Adrenal gland (tissue), 12 donors: ENCODE data around the gene EPC1. TPM values are rescaled to one million over a fixed set of nuclear protein-coding genes. Genes with fewer than 3 reads are reported as not detected.

Source experiments
- DNase-seq, 7 donors: peaks; one replicate each; pipeline ENCODE4 v3.0.0-alpha.2; 2019 to 2020
- H3K27ac ChIP-seq, 5 donors: fragments of 200-600 bp; sonication (generic) in 4 of 5; 1 replicate in 3 of 5; 2 replicates in 2 of 5; pipeline versions ENCODE4 v1.5.1 to v1.8.0; 2016 to 2020; ENCODE audit warnings: mild to moderate bottlenecking in 1 of 5
- H3K27me3 ChIP-seq: fragments of 200-600 bp; 2 replicates; pipeline ENCODE4 v1.8.0; 2021
- H3K36me3 ChIP-seq, 2 donors: fragments of 200-600 bp; replicated peaks in 1 of 2; 1 replicate in 1 of 2; 2 replicates in 1 of 2; pipeline versions ENCODE4 v1.5.1 to v1.8.0; 2018 to 2022
- H3K4me1 ChIP-seq, 2 donors: fragments of 200-600 bp; replicated peaks in 1 of 2; 1 replicate in 1 of 2; 2 replicates in 1 of 2; pipeline versions ENCODE4 v1.5.1 to v1.8.0; 2018 to 2021
- H3K4me3 ChIP-seq, 4 donors: fragments of 200-600 bp; sonication (generic) in 3 of 4; one replicate each; pipeline ENCODE4 v1.5.1; 2016 to 2018
- H3K9me3 ChIP-seq, 3 donors: fragments of 200-600 bp; sonication (generic) in 1 of 3; replicated peaks in 1 of 3; 1 replicate in 2 of 3; 2 replicates in 1 of 3; pipeline versions ENCODE4 v1.5.1 to v1.8.0; 2016 to 2021
- CTCF ChIP-seq, 6 experiments: fragments of 450-650 bp in 4 of 6; fragments of 200-600 bp in 2 of 6; sonication (generic) in 1 of 6; IDR thresholded peaks; 1 replicate in 5 of 6; 2 replicates in 1 of 6; pipeline versions ENCODE4 v1.5.1 to v1.8.0; 2016 to 2021; ENCODE audit warnings: antibody characterized with exemption in 6 of 6, mild to moderate bottlenecking in 2 of 6, moderate library complexity in 1 of 6
- POLR2A ChIP-seq, 2 donors: fragments of 450-650 bp; IDR thresholded peaks; one replicate each; pipeline ENCODE4 v1.6.1; 2017; ENCODE audit warnings: antibody characterized with exemption in 2 of 2, mild to moderate bottlenecking in 2 of 2, moderate library complexity in 1 of 2
- WGBS, 4 donors: extraction: QIAGEN DNeasy Blood & Tissue Kit in 2 of 4; methylation state at CpG; one replicate each; pipeline versions ENCODE4 v1.1.5 to v1.1.7; 2013 to 2017; 5-methylcytosine and 5-hydroxymethylcytosine counted together
- intact Hi-C, 2 donors: fragments of 100-400 bp; cut with DNase I; formaldehyde crosslinking; loops; one replicate each; pipeline versions ENCODE4 v1.14.1 to v1.15.0; 2022 to 2023
- polyA plus RNA-seq, 3 donors: library from polyadenylated mRNA; stranded (reverse); fragments of 200-250 nt in 2 of 3; fragments of 350-450 nt in 1 of 3; fragmentation: Illumina TruSeq in 1 of 3; extraction: RNeasy Lipid Tissue Mini Kit (QIAGEN cat#74804) in 1 of 3; gene quantifications; one replicate each; pipeline ENCODE4 v1.2.3, GENCODE V29; 2013 to 2014
- total RNA-seq, 9 donors: library from RNA; depleted of rRNA in 4 of 9; stranded (reverse); fragments of >200 nt in 4 of 9; fragments of 120-200 nt in 1 of 9; fragmentation: NEBNext Ultra II Directional in 1 of 9; extraction: Animal tissue kit (Norgen Biotek cat#: 25700) in 1 of 9; gene quantifications; one replicate each; pipeline versions ENCODE4 v1.1.0 to v1.2.4, GENCODE V29; 2013 to 2023
- donor health status: healthy with polysubstance abuse.
- donor health status: Bipolar disorder and iron deficiency.
- donor health status: DM: yes; HTN: yes; CAD: no.
- donor health status: DM: no; HTN: no; CAD: no.
- donor health status: DM: no; HTN: no; CAD: no.
- donor health status: DM: yes; HTN: yes; CAD: no.

EPC1 gene
- total and polyA plus RNA-seq, 12 donors: 10.9 to 43.6 (median 24.4) TPM

- Histone ChIP-seq H3K27ac (no peak overlapping the region), H3K4me1 (no peaks in the 10 kb centered on the region), H3K27me3 (no peaks in the 10 kb centered on the region), H3K9me3 (no peaks in the 10 kb centered on the region), H3K36me3 (no peaks in the 10 kb centered on the region), H3K4me3 (no peak overlapping the region)
- WGBS, 4 donors: 65 to 79% (median 71%) methylated on average over 6 of the region's 6 CpGs
- TF ChIP-seq CTCF (IDR thresholded peaks at IDR 0.05) (no peak), POLR2A (IDR thresholded peaks at IDR 0.05) (no peak)
- DNase-seq: no peak
- intact Hi-C loops: no loop called here
Measured at GRCh38 chr10:32388258-32389027, 41.5 kb upstream of the EPC1 start.

GRCh38 chr10:32386623-32387260, 39.8 kb upstream of the EPC1 start:
- 65 to 79% (median 75%) methylated on average over 7 of the region's 7 CpGs for WGBS, 4 donors
- Histone ChIP-seq H3K36me3 (no peaks in the 10 kb centered on the region), H3K9me3 (no peaks in the 10 kb centered on the region), H3K4me3 (no peak overlapping the region), H3K27me3 (no peaks in the 10 kb centered on the region), H3K4me1 (no peaks in the 10 kb centered on the region), H3K27ac (no peak overlapping the region)
- TF ChIP-seq CTCF (IDR thresholded peaks at IDR 0.05) (no peak), POLR2A (IDR thresholded peaks at IDR 0.05) (no peak)
- no peak for DNase-seq
- intact Hi-C loops: no loop called here

- WGBS, 4 donors: 83 to 93% (median 90%) methylated on average over 4 of the region's 4 CpGs
- intact Hi-C loops: no loop called here
- Histone ChIP-seq H3K4me1 (peaks cover 0 to 4% of the 10 kb centered on the region in 2 donors), H3K27me3 (no peaks in the 10 kb centered on the region), H3K36me3 (no peaks in the 10 kb centered on the region), H3K27ac (no peak overlapping the region), H3K9me3 (no peaks in the 10 kb centered on the region), H3K4me3 (no peak overlapping the region)
- TF ChIP-seq POLR2A (IDR thresholded peaks at IDR 0.05) (no peak), CTCF (IDR thresholded peaks at IDR 0.05) (no peak)
- DNase-seq: no peak
Measured at GRCh38 chr10:32384171-32384570, 37.2 kb upstream of the EPC1 start.

- no peak overlapping the region for H3K27ac ChIP-seq
- WGBS, 4 donors: 87 to 95% (median 90%) methylated on average over 3 of the region's 3 CpGs
Measured at GRCh38 chr10:32381165-32381564, 34.2 kb upstream of the EPC1 start.

More at GRCh38 chr10:32381165-32381564, 34.2 kb upstream of the EPC1 start:
- TF ChIP-seq POLR2A (IDR thresholded peaks at IDR 0.05) (no peak), CTCF (IDR thresholded peaks at IDR 0.05) (no peak)
- no peaks in the 10 kb centered on the region for H3K27me3 ChIP-seq
- no peak for DNase-seq
- intact Hi-C loops: no loop called here
- H3K4me1 ChIP-seq: peaks cover 0 to 7% of the 10 kb centered on the region in 2 donors
- no peaks in the 10 kb centered on the region for H3K36me3 ChIP-seq
- H3K4me3 ChIP-seq: no peak overlapping the region
- H3K9me3 ChIP-seq: no peaks in the 10 kb centered on the region
